A549 (cell line): ENCODE measurements around the gene GATB. TPM values are rescaled to one million over a fixed set of nuclear protein-coding genes. Genes with fewer than 3 reads are reported as not detected.

Experiments used
- ATAC-seq, 2 experiments: fragments of 200-7000 bp in 1 of 2; fragments of >200 bp in 1 of 2; cut with Nextera tagmentation in 1 of 2; cut with Tn5 transposase in 1 of 2; 3 replicates each; pipeline versions ENCODE4 v1.8.0 to v1.9.1; 2018 to 2020; ENCODE audit warnings: mild to moderate bottlenecking in 1 of 2, moderate library complexity in 1 of 2
- CTCF ChIA-PET: fragments of 300-600 bp; sonication (Branson Sonifier 250); formaldehyde crosslinking; extraction: SDS; loops from one replicate; lab custom pipeline; 2021; ENCODE audit warnings: antibody characterized with exemption, inconsistent platforms; lab: Yijun Ruan, JAX
- POLR2A ChIA-PET: fragments of 350-600 bp; formaldehyde crosslinking; extraction: SDS; loops from one replicate; lab custom pipeline; 2021; ENCODE audit warnings: antibody characterized with exemption, inconsistent platforms; lab: Yijun Ruan, JAX
- DNase-seq, 2 experiments: peaks; one replicate each; pipeline versions ENCODE4 v3.0.0 to v3.0.0-alpha.2; 2011 to 2016; ENCODE audit warnings: low read depth in 1 of 2, low spot score in 1 of 2
- FAIRE-seq: peaks from 2 replicates; lab custom pipeline; 2011; peaks lifted over from hg19 to GRCh38; lab: Jason Lieb, UNC
- H3K27ac ChIP-seq, 2 experiments: fragments of >200 bp; sonication (Bioruptor Twin); formaldehyde crosslinking; 3 replicates each; pipeline ENCODE4 v1.5.1; 2016 to 2017
- H3K4me1 ChIP-seq: fragments of >200 bp; sonication (Bioruptor Twin); formaldehyde crosslinking; 3 replicates; pipeline ENCODE4 v1.6.1; 2016
- H3K4me2 ChIP-seq: fragments of >200 bp; sonication (Bioruptor Twin); formaldehyde crosslinking; 3 replicates; pipeline ENCODE4 v1.6.1; 2016
- H3K4me3 ChIP-seq: fragments of >200 bp; sonication (Bioruptor Twin); formaldehyde crosslinking; 3 replicates; pipeline ENCODE4 v1.5.1; 2016
- H3K9me3 ChIP-seq: fragments of >200 bp; sonication (Bioruptor Twin); formaldehyde crosslinking; 3 replicates; pipeline ENCODE4 v1.6.1; 2016
- BHLHE40 ChIP-seq: IDR thresholded peaks from 2 replicates; pipeline ENCODE4 v1.6.1; 2012; ENCODE audit warnings: low read depth, low read length, inconsistent platforms
- CBX2 ChIP-seq: fragments of 200-600 bp; sonication (generic); IDR thresholded peaks from 2 replicates; pipeline ENCODE4 v1.6.1; 2016; ENCODE audit warnings: low read depth, mild to moderate bottlenecking, borderline replicate concordance
- CEBPB ChIP-seq, 2 experiments: fragments of >200 bp in 1 of 2; sonication (Bioruptor Twin) in 1 of 2; formaldehyde crosslinking in 1 of 2; IDR thresholded peaks; 2 replicates each; pipeline ENCODE4 v1.6.1; 2012 to 2016
- CHD2 ChIP-seq: fragments of 150-350 bp; IDR thresholded peaks from 2 replicates; pipeline ENCODE4 v1.6.1; 2014; ENCODE audit warnings: low read length; ENCODE audit not compliant: partially characterized antibody
- EHF ChIP-seq: fragments of 250-450 bp; sonication (Bioruptor Pico); IDR thresholded peaks from 2 replicates; pipeline ENCODE4 v1.5.0; 2020; ENCODE audit warnings: mild to moderate bottlenecking
- FOSL2 ChIP-seq, 2 experiments: fragments of 450-650 bp in 1 of 2; fragments of >200 bp in 1 of 2; sonication (Bioruptor Twin) in 1 of 2; formaldehyde crosslinking; IDR thresholded peaks; 2 replicates each; pipeline versions ENCODE4 v1.5.0 to v1.6.1; 2016 to 2020; ENCODE audit warnings: mild to moderate bottlenecking in 1 of 2, moderate library complexity in 1 of 2
- FOXS1 ChIP-seq: fragments of 250-450 bp; sonication (Bioruptor Pico); IDR thresholded peaks from 2 replicates; pipeline ENCODE4 v1.5.0; 2020; ENCODE audit warnings: mild to moderate bottlenecking, moderate library complexity
- HOXB13 ChIP-seq: fragments of 250-450 bp; sonication (Bioruptor Pico); IDR thresholded peaks from 2 replicates; pipeline ENCODE4 v1.5.0; 2020; ENCODE audit warnings: low read depth, mild to moderate bottlenecking, moderate library complexity
- JUN ChIP-seq, 2 experiments: fragments of >200 bp; sonication (Bioruptor Twin); formaldehyde crosslinking; IDR thresholded peaks; 2 replicates in 1 of 2; 3 replicates in 1 of 2; pipeline ENCODE4 v1.6.1; 2016 to 2017
- NR3C1 ChIP-seq: fragments of >200 bp; sonication (Bioruptor Twin); formaldehyde crosslinking; IDR thresholded peaks from 3 replicates; pipeline ENCODE4 v1.6.1; 2017
- POLR2A ChIP-seq: IDR thresholded peaks from 2 replicates; pipeline ENCODE4 v1.6.1; 2012; ENCODE audit warnings: mild to moderate bottlenecking, low read length
- RCOR1 ChIP-seq: fragments of 150-350 bp; IDR thresholded peaks from 2 replicates; pipeline ENCODE4 v1.6.1; 2014; ENCODE audit warnings: antibody characterized with exemption, low read length, low read depth
- RFX5 ChIP-seq: fragments of 450-650 bp; IDR thresholded peaks from 2 replicates; pipeline ENCODE4 v1.7.1; 2014; ENCODE audit warnings: antibody characterized with exemption, mild to moderate bottlenecking, moderate library complexity
- RNF2 ChIP-seq: fragments of 200-600 bp; sonication (generic); IDR thresholded peaks from 2 replicates; pipeline ENCODE4 v1.6.1; 2016; ENCODE audit warnings: low read depth, mild to moderate bottlenecking, antibody characterized with exemption, moderate library complexity, borderline replicate concordance
- SMC3 ChIP-seq: fragments of >200 bp; sonication (Bioruptor Twin); formaldehyde crosslinking; IDR thresholded peaks from 3 replicates; pipeline ENCODE4 v1.6.1; 2018; ENCODE audit warnings: inconsistent platforms
- TFCP2L1 ChIP-seq: fragments of 250-450 bp; sonication (Bioruptor Pico); IDR thresholded peaks from 2 replicates; pipeline ENCODE4 v1.5.0; 2021; ENCODE audit warnings: mild to moderate bottlenecking
- ZFP36 ChIP-seq: fragments of 450-650 bp; IDR thresholded peaks from 2 replicates; pipeline ENCODE4 v1.6.1; 2014; ENCODE audit warnings: borderline replicate concordance; ENCODE audit not compliant: partially characterized antibody
- ZSCAN20 ChIP-seq: fragments of 250-450 bp; sonication (Bioruptor Pico); IDR thresholded peaks from 2 replicates; pipeline ENCODE4 v1.8.0; 2022; ENCODE audit warnings: mild to moderate bottlenecking, moderate library complexity
- WGBS: methylation state at CpG from one replicate; pipeline ENCODE4 v1.1.6; 2017; ENCODE audit errors: missing lambda C conversion rate; 5-methylcytosine and 5-hydroxymethylcytosine counted together
- polyA plus RNA-seq, 4 experiments: library from polyadenylated mRNA; depleted of rRNA in 3 of 4; stranded (reverse); fragments of >200 nt; fragmentation: RNase III in 1 of 4; extraction: RNeasy Plus Mini Kit Qiagen cat#74134 plus additional on column Dnase treatment in 1 of 4; gene quantifications; 2 replicates in 3 of 4; 3 replicates in 1 of 4; pipeline ENCODE4 v1.2.3, GENCODE V29; 2011 to 2017
- TF ChIP-seq, protein P1 (sequence below): fragments of 250-450 bp; sonication (Bioruptor Pico); IDR thresholded peaks from 2 replicates; pipeline ENCODE4 v1.5.0; 2021; ENCODE audit warnings: mild to moderate bottlenecking, moderate library complexity, borderline replicate concordance
- TF ChIP-seq, protein P2 (sequence below): IDR thresholded peaks from 2 replicates; pipeline ENCODE4 v1.6.1; 2012

Gene GATB
- polyA plus RNA-seq, 2 of the 4 experiments (the other 2 are of a cell fraction), result 12.1 to 17.8 TPM

- TF ChIP-seq RFX5, result no peak
- no peak overlapping the region for H3K4me3 ChIP-seq
- no peaks in the 10 kb centered on the region for H3K4me1 ChIP-seq
- FAIRE-seq (no peak), DNase-seq (no peak), ATAC-seq (no peak)
- no peaks in the 10 kb centered on the region for H3K9me3 ChIP-seq
- POLR2A ChIA-PET, result no interaction called here
- 79% methylated on average over 10 of the region's 10 CpGs for WGBS
- H3K27ac ChIP-seq, result no peak overlapping the region
- CTCF ChIA-PET, result interaction anchor here (0.6 kb wide), 1 partner anchor 25 kb away, joined by 3 read pairs; no protein-coding TSS in a partner anchor
- H3K4me2 ChIP-seq, result no peak overlapping the region
Observed at GRCh38 chr4:151689211-151689991, 71.4 kb downstream of the GATB start.

DNA sequence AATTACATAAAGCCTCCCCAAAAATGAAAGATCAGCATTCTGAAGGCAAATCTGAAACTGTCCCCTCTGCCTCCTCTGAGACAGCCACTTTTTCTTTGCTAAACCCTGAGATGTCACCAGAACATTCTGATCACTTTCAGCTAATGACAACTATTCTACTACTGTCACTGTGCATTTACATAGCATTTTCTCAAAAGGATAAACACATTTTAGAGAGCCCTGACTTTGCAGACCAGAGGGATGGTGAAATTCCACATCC lies 72.1 kb downstream of the GATB start:
- ATAC-seq (no peak), FAIRE-seq (no peak), DNase-seq (no peak)
- H3K4me2 ChIP-seq, result no peak overlapping the region
- CTCF ChIA-PET, result interaction anchor here (0.6 kb wide), 1 partner anchor 26 kb away, joined by 3 read pairs; no protein-coding TSS in a partner anchor
- POLR2A ChIA-PET, result no interaction called here
- H3K27ac ChIP-seq, result no peak overlapping the region
- no peak for TF ChIP-seq NR3C1
- TF ChIP-seq, protein P1, sequence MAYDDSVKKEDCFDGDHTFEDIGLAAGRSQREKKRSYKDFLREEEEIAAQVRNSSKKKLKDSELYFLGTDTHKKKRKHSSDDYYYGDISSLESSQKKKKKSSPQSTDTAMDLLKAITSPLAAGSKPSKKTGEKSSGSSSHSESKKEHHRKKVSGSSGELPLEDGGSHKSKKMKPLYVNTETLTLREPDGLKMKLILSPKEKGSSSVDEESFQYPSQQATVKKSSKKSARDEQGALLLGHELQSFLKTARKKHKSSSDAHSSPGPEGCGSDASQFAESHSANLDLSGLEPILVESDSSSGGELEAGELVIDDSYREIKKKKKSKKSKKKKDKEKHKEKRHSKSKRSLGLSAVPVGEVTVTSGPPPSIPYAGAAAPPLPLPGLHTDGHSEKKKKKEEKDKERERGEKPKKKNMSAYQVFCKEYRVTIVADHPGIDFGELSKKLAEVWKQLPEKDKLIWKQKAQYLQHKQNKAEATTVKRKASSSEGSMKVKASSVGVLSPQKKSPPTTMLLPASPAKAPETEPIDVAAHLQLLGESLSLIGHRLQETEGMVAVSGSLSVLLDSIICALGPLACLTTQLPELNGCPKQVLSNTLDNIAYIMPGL (CRISPR knock-in tag), result no peak
- no peak for TF ChIP-seq EHF (CRISPR knock-in tag)
- no peak for TF ChIP-seq CEBPB (IDR thresholded peaks at IDR 0.05)
- TF ChIP-seq SMC3, result no peak
- no peak for TF ChIP-seq TFCP2L1
- H3K4me1 ChIP-seq, result no peaks in the 10 kb centered on the region
- no peaks in the 10 kb centered on the region for H3K9me3 ChIP-seq
- H3K4me3 ChIP-seq, result no peak overlapping the region

DNA sequence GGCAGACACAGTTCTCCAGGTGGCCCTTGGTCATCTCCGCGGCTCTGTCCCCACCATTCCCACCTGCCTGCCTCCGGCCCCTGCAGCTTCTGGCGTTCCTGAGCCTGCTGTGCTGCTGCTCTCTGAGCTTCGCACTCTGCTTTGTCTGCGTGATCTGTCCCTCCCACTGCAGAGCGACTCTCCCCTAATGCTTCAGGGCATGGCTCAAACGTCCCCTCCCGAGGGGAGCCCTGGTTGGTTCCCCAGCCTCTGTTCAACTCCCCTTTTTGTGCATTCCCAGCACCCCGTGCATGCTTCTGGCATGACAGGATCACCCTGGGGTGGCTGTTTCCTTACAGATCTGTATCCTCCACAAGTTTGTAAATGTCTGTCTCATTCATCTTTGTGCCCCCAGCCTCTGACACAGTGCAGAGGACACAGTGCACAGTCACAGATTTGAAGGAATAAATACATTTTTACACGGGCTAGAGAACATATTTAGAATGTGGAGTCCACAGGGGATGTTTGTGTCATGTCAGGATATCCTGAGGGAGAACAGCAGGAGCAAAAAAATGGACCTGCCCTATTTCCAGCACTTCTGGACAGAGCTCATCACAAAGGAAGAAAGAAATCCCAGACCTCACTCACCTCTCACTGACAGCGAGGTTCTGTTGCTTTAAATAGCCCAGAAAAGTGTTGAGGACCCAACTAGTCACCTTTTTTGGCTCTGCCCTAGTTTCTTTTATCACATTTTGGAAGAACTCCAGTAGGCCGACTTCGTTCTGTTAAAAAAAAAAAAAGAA lies 72.6 kb downstream of the GATB start:
- CTCF ChIA-PET, result interaction anchor here (0.6 kb wide), 1 partner anchor 26 kb away, joined by 3 read pairs; no protein-coding TSS in a partner anchor
- DNase-seq, result no peak
- no peak overlapping the region for H3K4me2 ChIP-seq
- POLR2A ChIA-PET, result no interaction called here
- H3K27ac ChIP-seq, result no peak overlapping the region
- WGBS, result 75% methylated on average over 14 of the region's 14 CpGs
- FAIRE-seq, result no peak
- no peak overlapping the region for H3K4me3 ChIP-seq
- no peak for TF ChIP-seq CHD2
- no peak for TF ChIP-seq FOXS1 (CRISPR knock-in tag)
- TF ChIP-seq, protein P2, sequence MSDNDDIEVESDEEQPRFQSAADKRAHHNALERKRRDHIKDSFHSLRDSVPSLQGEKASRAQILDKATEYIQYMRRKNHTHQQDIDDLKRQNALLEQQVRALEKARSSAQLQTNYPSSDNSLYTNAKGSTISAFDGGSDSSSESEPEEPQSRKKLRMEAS, result no peak
- TF ChIP-seq EHF (CRISPR knock-in tag), result no peak
- TF ChIP-seq CEBPB (IDR thresholded peaks at IDR 0.05), result no peak
- TF ChIP-seq POLR2A, result no peak
- TF ChIP-seq RNF2, result no peak
- no peak for TF ChIP-seq FOSL2 (IDR thresholded peaks at IDR 0.05)
- no peak for TF ChIP-seq FOSL2 (CRISPR knock-in tag; IDR thresholded peaks at IDR 0.05)
- TF ChIP-seq TFCP2L1, result no peak
- no peak for TF ChIP-seq BHLHE40
- TF ChIP-seq HOXB13 (CRISPR knock-in tag), result no peak
- TF ChIP-seq ZFP36, result no peak
- no peak for TF ChIP-seq RFX5
- TF ChIP-seq JUN (IDR thresholded peaks at IDR 0.05), result no peak
- TF ChIP-seq, protein P1 (CRISPR knock-in tag), result no peak
- TF ChIP-seq CBX2, result no peak
- TF ChIP-seq ZSCAN20, result no peak
- TF ChIP-seq RCOR1, result no peak
- no peaks in the 10 kb centered on the region for H3K4me1 ChIP-seq
- H3K9me3 ChIP-seq, result no peaks in the 10 kb centered on the region
- no peak for ATAC-seq
